NT2/D1 (cell line): ENCODE results near the gene FRAS1.

Experiments
- SUZ12 ChIP-seq: IDR thresholded peaks from 2 replicates; pipeline ENCODE4 v1.6.1; 2011; ENCODE audit not compliant: insufficient read length, insufficient read depth; ENCODE audit errors: extremely low read depth
- YY1 ChIP-seq: IDR thresholded peaks from 2 replicates; pipeline ENCODE4 v1.6.1; 2011; ENCODE audit not compliant: insufficient read length, insufficient read depth
- ZNF274 ChIP-seq: IDR thresholded peaks from 2 replicates; pipeline ENCODE4 v1.6.1; 2011; ENCODE audit warnings: mild to moderate bottlenecking, low read depth, low read length

GRCh38 chr4:78033861-78034260 lies 23.3 kb upstream of the FRAS1 start:
- TF ChIP-seq ZNF274 (no peak), YY1 (no peak), SUZ12 (no peak)
